Neural cell (in vitro differentiated cells): ENCODE results near the gene ARHGAP40. TPM values are rescaled to one million over a fixed set of nuclear protein-coding genes. Genes with fewer than 3 reads are reported as not detected.

Source experiments
- H2AFZ ChIP-seq: fragments of 200-600, 300-800 bp; sonication (generic), shearing (Covaris generic); 2 replicates; pipeline ENCODE4 v1.6.0; 2014; ENCODE audit warnings: low read depth, mild to moderate bottlenecking, antibody characterized with exemption, low read length, moderate library complexity
- H3F3A ChIP-seq: fragments of 200-600 bp; shearing (Covaris generic); 2 replicates; pipeline ENCODE4 v1.6.1; 2016; ENCODE audit warnings: mild to moderate bottlenecking, moderate library complexity, mixed read lengths, antibody characterized with exemption, low read length; ENCODE audit not compliant: insufficient read depth, poor library complexity, severe bottlenecking
- H3K27ac ChIP-seq: fragments of 200-600, 300-800 bp; sonication (generic), shearing (Covaris generic); 2 replicates; pipeline ENCODE4 v1.5.1; 2014; ENCODE audit warnings: mild to moderate bottlenecking, low read length, moderate library complexity
- H3K27me3 ChIP-seq: fragments of 300-800, 200-600 bp; sonication (generic), shearing (Covaris generic); 2 replicates; pipeline ENCODE4 v1.6.0; 2014; ENCODE audit warnings: mild to moderate bottlenecking, low read depth, low read length, moderate library complexity; ENCODE audit not compliant: insufficient read depth
- H3K36me3 ChIP-seq: fragments of 300-800, 200-600 bp; sonication (generic), shearing (Covaris generic); 2 replicates; pipeline ENCODE4 v1.5.1; 2014; ENCODE audit warnings: mild to moderate bottlenecking, antibody characterized with exemption, low read length, moderate library complexity; ENCODE audit not compliant: insufficient read depth
- H3K4me2 ChIP-seq: fragments of 300-800, 200-600 bp; sonication (generic), shearing (Covaris generic); 2 replicates; pipeline ENCODE4 v1.6.0; 2014; ENCODE audit warnings: mild to moderate bottlenecking, low read length
- H3K4me3 ChIP-seq: fragments of 300-800, 200-600 bp; sonication (generic), shearing (Covaris generic); 2 replicates; pipeline ENCODE4 v1.5.1; 2014; ENCODE audit warnings: mild to moderate bottlenecking, low read length, moderate library complexity
- H3K79me2 ChIP-seq: fragments of 200-600 bp; shearing (Covaris generic); replicated peaks from 2 replicates; pipeline ENCODE4 v1.6.0; 2014; ENCODE audit warnings: mild to moderate bottlenecking, low read length, moderate library complexity; ENCODE audit not compliant: insufficient read depth
- H3K9ac ChIP-seq: fragments of 300-800, 200-600 bp; sonication (generic), shearing (Covaris generic); 2 replicates; pipeline ENCODE4 v1.6.1; 2016; ENCODE audit warnings: mild to moderate bottlenecking, low read length, mixed read lengths
- H3K9me2 ChIP-seq: fragments of 200-600 bp; shearing (Covaris generic); 2 replicates; pipeline ENCODE4 v1.6.1; 2016; ENCODE audit warnings: mild to moderate bottlenecking, low read length, mixed read lengths; ENCODE audit not compliant: insufficient read depth
- H3K9me3 ChIP-seq: fragments of 200-600, 300-800 bp; sonication (generic), shearing (Covaris generic); 2 replicates; pipeline ENCODE4 v1.6.1; 2016; ENCODE audit warnings: mild to moderate bottlenecking, mixed run types, low read length, moderate library complexity, mixed read lengths
- H4K20me1 ChIP-seq: fragments of 200-600 bp; shearing (Covaris generic); 2 replicates; pipeline ENCODE4 v1.6.1; 2016; ENCODE audit warnings: mild to moderate bottlenecking, mixed run types; ENCODE audit not compliant: insufficient read depth
- CTCF ChIP-seq: fragments of 450-650 bp; IDR thresholded peaks from 2 replicates; pipeline ENCODE4 v1.5.1; 2014; ENCODE audit warnings: antibody characterized with exemption, mild to moderate bottlenecking, moderate library complexity; ENCODE audit not compliant: poor library complexity, severe bottlenecking
- EP300 ChIP-seq: fragments of 450-650 bp; conservative IDR thresholded peaks from 2 replicates; pipeline ENCODE4 v1.6.1; 2014; ENCODE audit warnings: antibody characterized with exemption, mild to moderate bottlenecking, moderate library complexity; ENCODE audit not compliant: poor library complexity, severe bottlenecking
- EZH2 ChIP-seq: fragments of 200-600, 300-800 bp; shearing (Covaris generic), sonication (generic); IDR thresholded peaks from 2 replicates; pipeline ENCODE4 v1.6.1; 2014; ENCODE audit warnings: antibody characterized with exemption, low read length, borderline replicate concordance, mild to moderate bottlenecking; ENCODE audit not compliant: insufficient read depth, poor library complexity, severe bottlenecking
- MXI1 ChIP-seq: fragments of 450-650 bp; conservative IDR thresholded peaks from 2 replicates; pipeline ENCODE4 v1.6.1; 2014; ENCODE audit warnings: antibody characterized with exemption, mild to moderate bottlenecking; ENCODE audit not compliant: poor library complexity, severe bottlenecking
- POLR2AphosphoS5 ChIP-seq: IDR thresholded peaks from 2 replicates; pipeline ENCODE4 v1.6.1; 2012
- RAD21 ChIP-seq: fragments of 450-650 bp; conservative IDR thresholded peaks from 2 replicates; pipeline ENCODE4 v1.6.1; 2014; ENCODE audit warnings: antibody characterized with exemption, mild to moderate bottlenecking, moderate library complexity
- REST ChIP-seq: IDR thresholded peaks from 2 replicates; pipeline ENCODE4 v1.6.1; 2012; ENCODE audit warnings: borderline replicate concordance
- SMC3 ChIP-seq: fragments of 450-650 bp; conservative IDR thresholded peaks from 2 replicates; pipeline ENCODE4 v1.6.1; 2014; ENCODE audit warnings: antibody characterized with exemption, mild to moderate bottlenecking, moderate library complexity; ENCODE audit not compliant: poor library complexity
- TAF1 ChIP-seq: IDR thresholded peaks from 2 replicates; pipeline ENCODE4 v1.6.1; 2012; ENCODE audit warnings: low read depth
- polyA plus RNA-seq: library from polyadenylated mRNA; depleted of rRNA; stranded (reverse); fragments of >200 nt; gene quantifications from 2 replicates; pipeline ENCODE4 v1.2.3, GENCODE V29; 2014

Gene ARHGAP40
- polyA plus RNA-seq, 1 donor from 2014 or later = 0.61 TPM

- H3F3A ChIP-seq = no peaks in the 10 kb centered on the region
- H3K9me3 ChIP-seq = no peaks in the 10 kb centered on the region
- H3K36me3 ChIP-seq = no peaks in the 10 kb centered on the region
- no peak overlapping the region for H3K27ac ChIP-seq
- H2AFZ ChIP-seq = no peak overlapping the region
- TF ChIP-seq TAF1 (no peak), EP300 (no peak), MXI1 (no peak), SMC3 (no peak)
- no peak overlapping the region for H3K4me2 ChIP-seq
- H4K20me1 ChIP-seq = no peaks in the 10 kb centered on the region
- no peaks in the 10 kb centered on the region for H3K79me2 ChIP-seq
- H3K27me3 ChIP-seq = peaks cover 14% of the 10 kb centered on the region
- H3K4me3 ChIP-seq = no peak overlapping the region
- no peaks in the 10 kb centered on the region for H3K9me2 ChIP-seq
- no peak overlapping the region for H3K9ac ChIP-seq
Observed at GRCh38 chr20:38599410-38599882, 2.2 kb upstream of the ARHGAP40 start.

GRCh38 chr20:38600057-38600456 is 1.6 kb upstream of the ARHGAP40 start:
- no peaks in the 10 kb centered on the region for H3K79me2 ChIP-seq
- no peak overlapping the region for H2AFZ ChIP-seq
- no peak overlapping the region for H3K4me3 ChIP-seq
- no peak overlapping the region for H3K4me2 ChIP-seq
- no peaks in the 10 kb centered on the region for H3K9me2 ChIP-seq
- no peaks in the 10 kb centered on the region for H3K36me3 ChIP-seq
- no peak for TF ChIP-seq MXI1
- no peak for TF ChIP-seq EZH2
- TF ChIP-seq EP300 = no peak
- no peak for TF ChIP-seq SMC3
- TF ChIP-seq CTCF = no peak
- TF ChIP-seq POLR2AphosphoS5 = no peak
- TF ChIP-seq REST = no peak
- no peak for TF ChIP-seq TAF1
- no peak for TF ChIP-seq RAD21
- no peaks in the 10 kb centered on the region for H3K9me3 ChIP-seq
- H3K9ac ChIP-seq = no peak overlapping the region
- no peaks in the 10 kb centered on the region for H3F3A ChIP-seq
- no peaks in the 10 kb centered on the region for H4K20me1 ChIP-seq
- H3K27me3 ChIP-seq = peaks cover 14% of the 10 kb centered on the region
- H3K27ac ChIP-seq = no peak overlapping the region

- Histone ChIP-seq H3F3A (no peaks in the 10 kb centered on the region), H3K27ac (no peak overlapping the region), H4K20me1 (no peaks in the 10 kb centered on the region), H3K9me2 (no peaks in the 10 kb centered on the region), H3K79me2 (no peaks in the 10 kb centered on the region), H3K36me3 (no peaks in the 10 kb centered on the region), H2AFZ (no peak overlapping the region), H3K9me3 (no peaks in the 10 kb centered on the region), H3K9ac (no peak overlapping the region), H3K4me3 (no peak overlapping the region), H3K27me3 (peaks cover 14% of the 10 kb centered on the region), H3K4me2 (no peak overlapping the region)
- TF ChIP-seq CTCF (no peak), TAF1 (no peak), RAD21 (no peak), POLR2AphosphoS5 (no peak), MXI1 (no peak), REST (no peak), SMC3 (no peak), EZH2 (no peak), EP300 (no peak)
Observed at GRCh38 chr20:38602185-38602581, 574 bp downstream of the ARHGAP40 start.
